ENCODE data around the gene ZNF792. TPM values are rescaled to one million over a fixed set of nuclear protein-coding genes. Genes with fewer than 3 reads are reported as not detected.
"Not testable (repeated sequence)": the region's sequence is repeated elsewhere in the genome, so short reads cannot be mapped to it uniquely, and the experiment has no call there.

Gene ZNF792
- total RNA-seq, 1 donor = 36.9 TPM

- DNase-seq (ENCODE audit: low read depth in 2 of 3, low spot score in 2 of 3) = peak in 2 of 3 donors; percentile 71 to 83
These were observed 35.7 kb upstream of the ZNF792 start, which contains the start of gene GRAMD1A for GRCh38 chr19:34999498-35000337. GRAMD1A (plus strand) TSS chr19:35000323; CDS start chr19:35000479, 156 bp downstream.

GRCh38 chr19:34998777-34999497 lies 34.9 kb upstream of the ZNF792 start:
- DNase-seq (ENCODE audit: low read depth in 2 of 3, low spot score in 2 of 3) = peak in 1 of 3 donors; percentile 66

- DNase-seq (ENCODE audit: low read depth in 2 of 3, low spot score in 2 of 3) = not testable (repeated sequence)
These were observed 34.2 kb upstream of the ZNF792 start for GRCh38 chr19:34998224-34998623.

- DNase-seq (ENCODE audit: low read depth in 2 of 3, low spot score in 2 of 3) = peak in 2 of 3 donors; percentile 47 to 70
These were observed 33.1 kb upstream of the ZNF792 start for GRCh38 chr19:34997071-34997617.

- no peak for DNase-seq (ENCODE audit: low read depth in 2 of 3, low spot score in 2 of 3)
These were observed 31.5 kb upstream of the ZNF792 start for GRCh38 chr19:34995551-34995950.

- no peak for DNase-seq (ENCODE audit: low read depth in 2 of 3, low spot score in 2 of 3)
These were observed 30.9 kb upstream of the ZNF792 start for GRCh38 chr19:34994643-34995541.

GRCh38 chr19:34994286-34994642 lies 30.2 kb upstream of the ZNF792 start:
- no peak for DNase-seq (ENCODE audit: low read depth in 2 of 3, low spot score in 2 of 3)

- not testable (repeated sequence) for DNase-seq (ENCODE audit: low read depth in 2 of 3, low spot score in 2 of 3)
These were observed 28.6 kb upstream of the ZNF792 start for GRCh38 chr19:34992582-34992981.

- no peak for DNase-seq (ENCODE audit: low read depth in 2 of 3, low spot score in 2 of 3)
These were observed 27.7 kb upstream of the ZNF792 start for GRCh38 chr19:34991542-34992333.

- no peak for DNase-seq (ENCODE audit: low read depth in 2 of 3, low spot score in 2 of 3)
These were observed 26.7 kb upstream of the ZNF792 start for GRCh38 chr19:34990578-34991192.

- no peak for DNase-seq (ENCODE audit: low read depth in 2 of 3, low spot score in 2 of 3)
These were observed 25.3 kb upstream of the ZNF792 start for GRCh38 chr19:34989298-34989697.

- no peak for DNase-seq (ENCODE audit: low read depth in 2 of 3, low spot score in 2 of 3)
These were observed 24.1 kb upstream of the ZNF792 start for GRCh38 chr19:34988119-34988518.

- no peak for DNase-seq (ENCODE audit: low read depth in 2 of 3, low spot score in 2 of 3)
These were observed 21.4 kb upstream of the ZNF792 start for GRCh38 chr19:34985249-34986022.

- DNase-seq (ENCODE audit: low read depth in 2 of 3, low spot score in 2 of 3) = no peak
These were observed 20.3 kb upstream of the ZNF792 start for GRCh38 chr19:34984287-34984686.

GRCh38 chr19:34983786-34984185 lies 19.8 kb upstream of the ZNF792 start:
- no peak for DNase-seq (ENCODE audit: low read depth in 2 of 3, low spot score in 2 of 3)

GRCh38 chr19:34982275-34982674 lies 18.2 kb upstream of the ZNF792 start:
- no peak for DNase-seq (ENCODE audit: low read depth in 2 of 3, low spot score in 2 of 3)

- DNase-seq (ENCODE audit: low read depth in 2 of 3, low spot score in 2 of 3) = no peak
These were observed 16.0 kb upstream of the ZNF792 start for GRCh38 chr19:34979819-34980640.

GRCh38 chr19:34976611-34977010 lies 12.6 kb upstream of the ZNF792 start:
- DNase-seq (ENCODE audit: low read depth in 2 of 3, low spot score in 2 of 3) = no peak
